GM12865 (cell line): Measurements from ENCODE around the gene SYNDIG1.

Experiments
- DNase-seq: peaks from one replicate; pipeline ENCODE4 v3.0.0; 2010; ENCODE audit warnings: low read depth
- H3K4me3 ChIP-seq: 2 replicates; pipeline ENCODE4 v1.5.1; 2011; ENCODE audit warnings: mild to moderate bottlenecking, low read depth, low read length, control low read depth
- TF ChIP-seq, protein P1 (sequence below): IDR thresholded peaks from 2 replicates; pipeline ENCODE4 v1.5.1; 2011; ENCODE audit warnings: low read length, control low read depth, low read depth, inconsistent platforms; ENCODE audit not compliant: insufficient read depth; ENCODE audit errors: missing control alignments

Gene SYNDIG1

GRCh38 chr20:24580855-24581254, 111.4 kb downstream of the SYNDIG1 start:
- no peak overlapping the region for H3K4me3 ChIP-seq
- TF ChIP-seq, protein P1, sequence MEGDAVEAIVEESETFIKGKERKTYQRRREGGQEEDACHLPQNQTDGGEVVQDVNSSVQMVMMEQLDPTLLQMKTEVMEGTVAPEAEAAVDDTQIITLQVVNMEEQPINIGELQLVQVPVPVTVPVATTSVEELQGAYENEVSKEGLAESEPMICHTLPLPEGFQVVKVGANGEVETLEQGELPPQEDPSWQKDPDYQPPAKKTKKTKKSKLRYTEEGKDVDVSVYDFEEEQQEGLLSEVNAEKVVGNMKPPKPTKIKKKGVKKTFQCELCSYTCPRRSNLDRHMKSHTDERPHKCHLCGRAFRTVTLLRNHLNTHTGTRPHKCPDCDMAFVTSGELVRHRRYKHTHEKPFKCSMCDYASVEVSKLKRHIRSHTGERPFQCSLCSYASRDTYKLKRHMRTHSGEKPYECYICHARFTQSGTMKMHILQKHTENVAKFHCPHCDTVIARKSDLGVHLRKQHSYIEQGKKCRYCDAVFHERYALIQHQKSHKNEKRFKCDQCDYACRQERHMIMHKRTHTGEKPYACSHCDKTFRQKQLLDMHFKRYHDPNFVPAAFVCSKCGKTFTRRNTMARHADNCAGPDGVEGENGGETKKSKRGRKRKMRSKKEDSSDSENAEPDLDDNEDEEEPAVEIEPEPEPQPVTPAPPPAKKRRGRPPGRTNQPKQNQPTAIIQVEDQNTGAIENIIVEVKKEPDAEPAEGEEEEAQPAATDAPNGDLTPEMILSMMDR: no peak
- no peak for DNase-seq

DNA sequence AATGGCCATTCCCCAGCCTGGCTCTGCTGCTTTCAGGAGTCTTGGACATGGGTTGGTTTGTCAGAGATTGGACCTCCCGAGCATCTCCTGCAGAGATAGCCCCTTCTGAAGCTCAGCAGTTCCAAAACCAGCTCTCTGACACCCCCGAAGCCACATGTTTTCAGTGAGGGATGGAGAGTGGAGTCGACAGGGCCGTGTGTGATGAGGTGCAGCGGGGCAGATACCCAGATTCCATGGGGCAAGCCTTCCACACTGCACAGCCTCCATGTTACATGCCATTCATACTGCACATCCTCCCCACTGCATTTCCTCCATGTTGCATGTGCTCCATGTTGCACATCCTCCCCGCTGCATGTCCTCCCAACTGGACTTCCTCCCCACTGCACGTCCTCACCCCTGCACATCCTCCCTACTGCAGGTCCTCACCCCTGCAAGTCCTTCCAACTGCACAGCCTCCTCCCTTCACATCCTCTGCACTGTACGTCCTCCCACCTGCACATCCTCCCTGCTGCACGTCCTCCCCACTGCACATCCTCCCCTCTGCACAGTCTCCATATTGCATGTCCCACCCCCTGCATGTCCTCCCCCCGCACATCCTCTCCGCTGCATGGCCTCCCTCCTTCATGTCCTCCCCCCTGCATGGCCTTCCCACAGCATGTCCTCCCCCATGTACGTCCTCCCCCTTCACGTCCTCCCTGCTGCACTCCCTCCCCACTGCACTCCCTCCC, 112.2 kb downstream of the SYNDIG1 start:
- DNase-seq: no peak
- TF ChIP-seq, protein P1: no peak
- no peak overlapping the region for H3K4me3 ChIP-seq

DNA sequence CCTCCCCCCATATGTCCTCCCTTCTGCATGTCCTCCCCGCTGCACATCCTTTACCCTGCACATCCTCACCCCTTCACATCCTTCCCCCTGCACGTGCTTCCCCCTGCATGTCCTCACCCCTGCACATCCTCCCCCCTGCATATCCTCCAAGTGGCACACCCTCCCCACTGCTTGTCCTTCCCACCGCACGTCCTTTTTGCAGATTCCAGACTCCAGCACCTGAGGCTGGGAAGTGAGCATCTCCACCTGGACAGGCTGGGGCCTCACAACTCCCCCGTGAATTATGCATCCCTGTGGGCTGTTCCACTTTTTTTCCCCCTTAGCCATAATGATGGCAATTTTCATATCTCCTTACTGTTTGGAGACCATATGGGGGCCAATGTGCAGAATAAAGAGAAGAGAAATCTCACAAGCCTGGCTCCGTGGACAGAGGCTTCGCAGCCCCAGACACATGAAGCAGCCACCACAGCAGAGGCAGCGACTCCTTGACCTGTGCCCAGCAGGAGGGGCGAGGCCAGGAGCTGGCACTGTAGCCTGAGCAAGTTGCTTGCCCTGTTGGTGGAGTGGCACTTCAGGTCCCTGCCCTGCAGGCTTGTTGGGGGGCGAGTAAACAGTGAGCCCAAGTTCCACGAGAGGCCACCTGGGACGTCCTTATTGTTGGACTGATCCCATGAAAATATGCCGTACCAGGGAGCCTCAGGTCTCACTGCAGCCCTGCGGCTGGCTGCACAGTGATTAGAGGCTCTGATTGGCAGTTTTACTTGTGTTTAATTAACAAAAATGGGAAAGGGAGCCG, 113.1 kb downstream of the SYNDIG1 start:
- DNase-seq: no peak
- TF ChIP-seq, protein P1: no peak
- H3K4me3 ChIP-seq: no peak overlapping the region

- DNase-seq: no peak
- TF ChIP-seq, protein P1: no peak
- no peak overlapping the region for H3K4me3 ChIP-seq
These were observed 113.9 kb downstream of the SYNDIG1 start for GRCh38 chr20:24583169-24583792.

DNA sequence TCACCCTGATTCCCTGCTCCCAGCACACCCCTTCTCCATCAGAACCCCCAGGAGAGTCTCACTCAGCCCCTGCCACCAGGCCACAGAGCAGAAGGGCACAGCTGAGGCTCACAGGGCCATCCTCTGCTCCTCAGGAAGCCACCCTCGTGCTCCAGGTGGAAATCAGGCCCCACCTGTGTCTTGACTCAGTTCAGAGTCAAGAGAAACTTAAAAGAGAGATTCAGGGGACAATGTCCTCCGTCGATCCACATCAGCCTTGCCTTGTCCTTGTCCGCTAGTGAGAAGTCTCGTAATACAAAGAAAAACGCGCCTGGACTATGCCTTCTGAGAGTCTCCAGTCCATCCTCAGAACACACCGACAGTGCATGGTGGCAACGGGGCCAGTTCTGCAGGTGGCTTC, 114.6 kb downstream of the SYNDIG1 start:
- no peak for DNase-seq
- H3K4me3 ChIP-seq: no peak overlapping the region
- TF ChIP-seq, protein P1: no peak

DNA sequence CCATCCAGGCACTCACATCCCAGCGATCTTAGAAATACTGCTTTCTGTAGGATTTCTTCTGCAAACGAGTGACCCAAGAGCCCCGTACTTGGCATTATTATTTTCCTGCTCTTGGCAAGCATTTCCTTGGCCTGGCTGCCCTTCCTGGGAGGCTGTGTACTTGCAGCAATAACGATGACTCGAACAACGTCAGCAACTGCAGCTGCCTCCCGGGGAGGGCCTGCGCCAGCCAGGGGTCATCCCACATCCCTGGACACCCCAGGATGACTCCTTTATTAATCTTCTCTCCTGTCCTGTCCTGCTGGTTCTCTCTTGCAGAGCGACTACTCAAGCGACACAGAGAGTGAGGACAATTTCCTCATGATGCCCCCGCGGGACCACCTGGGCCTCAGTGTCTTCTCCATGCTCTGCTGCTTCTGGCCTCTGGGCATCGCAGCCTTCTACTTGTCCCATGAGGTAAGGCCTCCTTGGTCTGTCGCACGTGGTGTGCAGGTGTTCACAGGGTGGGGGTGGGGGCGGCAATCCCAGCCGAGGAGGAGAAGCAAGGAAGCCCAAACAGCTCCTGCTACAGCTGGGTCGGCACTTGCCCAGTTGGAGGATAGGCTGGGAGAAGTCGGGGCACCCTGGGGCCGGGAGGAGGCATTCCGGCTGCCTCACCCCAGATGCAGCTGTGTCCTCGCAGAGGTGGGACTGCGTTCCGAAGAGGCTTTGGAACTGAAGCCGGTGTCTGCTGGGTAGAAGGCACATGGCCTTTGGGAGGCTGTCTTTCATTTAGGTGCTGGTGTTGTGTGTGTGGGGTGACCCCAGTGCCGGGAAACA, 115.3 kb downstream of the SYNDIG1 start:
- TF ChIP-seq, protein P1: no peak
- no peak for DNase-seq

More for the DNA sequence above, 115.3 kb downstream of the SYNDIG1 start:
- no peak overlapping the region for H3K4me3 ChIP-seq
